Lung (tissue), 12 donors: ENCODE results near the gene CLEC11A. TPM values are rescaled to one million over a fixed set of nuclear protein-coding genes. Genes with fewer than 3 reads are reported as not detected.

Experiments used
- ATAC-seq: fragments of 200-7000 bp; cut with Tn5 transposase; one replicate; pipeline ENCODE4 v1.9.1; 2020; ENCODE audit warnings: moderate number of reproducible peaks; ENCODE audit not compliant: insufficient read depth, low FRiP score
- DNase-seq, 3 donors: peaks; one replicate each; pipeline ENCODE4 v3.0.0-alpha.2; 2013 to 2017
- H3K27ac ChIP-seq, 2 donors: one replicate each; pipeline ENCODE4 v1.5.1; 2013; ENCODE audit warnings: mild to moderate bottlenecking in 2 of 2, moderate library complexity in 2 of 2, control low read depth in 1 of 2, inconsistent platforms in 1 of 2, low read depth in 1 of 2, low read length in 1 of 2
- H3K27me3 ChIP-seq, 3 donors: one replicate each; pipeline ENCODE4 v1.5.1; 2013; ENCODE audit warnings: low read length in 2 of 3; ENCODE audit not compliant: control insufficient read depth in 3 of 3, insufficient read depth in 3 of 3
- H3K36me3 ChIP-seq, 4 donors: one replicate each; pipeline ENCODE4 v1.5.1; 2013; ENCODE audit warnings: low read length in 4 of 4, mild to moderate bottlenecking in 1 of 4, moderate library complexity in 1 of 4; ENCODE audit not compliant: control insufficient read depth in 4 of 4, insufficient read depth in 4 of 4
- H3K4me1 ChIP-seq, 5 donors: one replicate each; pipeline ENCODE4 v1.5.1; 2013; ENCODE audit warnings: low read length in 5 of 5, mild to moderate bottlenecking in 2 of 5, moderate library complexity in 1 of 5; ENCODE audit not compliant: control insufficient read depth in 5 of 5, insufficient read depth in 5 of 5
- H3K4me3 ChIP-seq: one replicate; pipeline ENCODE4 v1.5.1; 2013; ENCODE audit warnings: mild to moderate bottlenecking, control low read depth, moderate library complexity
- H3K9ac ChIP-seq, 2 donors: one replicate each; pipeline ENCODE4 v1.5.1; 2013; ENCODE audit warnings: low read length in 2 of 2, control low read depth in 1 of 2; ENCODE audit not compliant: insufficient read depth in 1 of 2
- H3K9me3 ChIP-seq, 4 donors: one replicate each; pipeline ENCODE4 v1.5.1; 2013; ENCODE audit warnings: low read length in 3 of 4, mild to moderate bottlenecking in 1 of 4, moderate library complexity in 1 of 4; ENCODE audit not compliant: control insufficient read depth in 4 of 4, insufficient read depth in 3 of 4
- whole genome bisulfite sequencing, 2 donors: extraction: QIAGEN DNeasy Blood & Tissue Kit; methylation state at CpG; one replicate each; pipeline ENCODE4 v1.1.7; 2013; 5-methylcytosine and 5-hydroxymethylcytosine counted together
- polyA plus RNA-seq, 2 donors: library from polyadenylated mRNA; stranded (reverse); fragments of 200-250 nt; gene quantifications; one replicate each; pipeline ENCODE4 v1.2.1, GENCODE V29; 2013
- total RNA-seq, 2 donors: library from RNA; depleted of rRNA in 1 of 2; stranded (reverse); fragments of >200 nt in 1 of 2; gene quantifications; one replicate each; pipeline ENCODE4 v1.2.1, GENCODE V29; 2014 to 2021
- TF ChIP-seq, protein P1 (sequence below): IDR thresholded peaks from 2 replicates; pipeline ENCODE4 v1.5.1; 2012; ENCODE audit warnings: mild to moderate bottlenecking; ENCODE audit errors: control extremely low read depth, extremely low read depth
- donor health status: control.
- donor health status: control.
- donor health status: Bipolar disorder and iron deficiency.
- donor health status: healthy.
- donor health status: DM: yes; HTN: yes; CAD: no.

CLEC11A gene
- total and polyA plus RNA-seq, 4 donors, result 7.7 to 24.6 (median 11.1) TPM

DNA sequence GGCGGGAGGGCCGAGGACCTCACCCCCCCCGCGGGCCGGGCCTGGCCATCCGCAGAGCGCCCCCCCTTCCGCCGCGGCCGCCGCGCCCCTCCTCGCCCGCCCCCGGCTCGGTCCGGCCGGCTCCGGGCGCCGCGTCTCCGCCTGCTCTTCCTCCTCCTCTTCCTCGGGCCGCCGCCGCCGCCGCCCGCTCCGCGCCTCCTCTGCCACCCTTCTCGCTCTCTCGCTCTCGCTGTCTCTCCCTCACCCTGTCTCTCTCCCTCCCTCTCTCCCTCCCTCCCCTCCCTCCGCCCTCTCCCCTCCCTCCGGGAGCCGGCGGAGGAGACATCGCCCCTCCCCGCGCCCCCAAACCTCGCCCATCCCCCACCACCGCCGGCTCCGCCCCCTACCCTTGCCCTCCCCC, 3.6 kb upstream of the CLEC11A start, which contains the start of gene SHANK1:
TSS of gene SHANK1 (minus strand) at position 237 of the 400 bp plus-strand sequence. CDS start 2,883 bp downstream, outside the sequence.
- TF ChIP-seq, protein P1, sequence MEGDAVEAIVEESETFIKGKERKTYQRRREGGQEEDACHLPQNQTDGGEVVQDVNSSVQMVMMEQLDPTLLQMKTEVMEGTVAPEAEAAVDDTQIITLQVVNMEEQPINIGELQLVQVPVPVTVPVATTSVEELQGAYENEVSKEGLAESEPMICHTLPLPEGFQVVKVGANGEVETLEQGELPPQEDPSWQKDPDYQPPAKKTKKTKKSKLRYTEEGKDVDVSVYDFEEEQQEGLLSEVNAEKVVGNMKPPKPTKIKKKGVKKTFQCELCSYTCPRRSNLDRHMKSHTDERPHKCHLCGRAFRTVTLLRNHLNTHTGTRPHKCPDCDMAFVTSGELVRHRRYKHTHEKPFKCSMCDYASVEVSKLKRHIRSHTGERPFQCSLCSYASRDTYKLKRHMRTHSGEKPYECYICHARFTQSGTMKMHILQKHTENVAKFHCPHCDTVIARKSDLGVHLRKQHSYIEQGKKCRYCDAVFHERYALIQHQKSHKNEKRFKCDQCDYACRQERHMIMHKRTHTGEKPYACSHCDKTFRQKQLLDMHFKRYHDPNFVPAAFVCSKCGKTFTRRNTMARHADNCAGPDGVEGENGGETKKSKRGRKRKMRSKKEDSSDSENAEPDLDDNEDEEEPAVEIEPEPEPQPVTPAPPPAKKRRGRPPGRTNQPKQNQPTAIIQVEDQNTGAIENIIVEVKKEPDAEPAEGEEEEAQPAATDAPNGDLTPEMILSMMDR, result no peak
- peaks cover 0 to 29% (median 0%) of the 10 kb centered on the region in 3 donors for H3K27me3 ChIP-seq
- H3K9me3 ChIP-seq, result peaks cover 0 to 5% (median 0%) of the 10 kb centered on the region in 4 donors
- 6 to 7% methylated on average over 10 to 44 of the region's 47 CpGs for WGBS, 2 donors
- peaks cover 0 to 25% (median under 1%) of the 10 kb centered on the region in 5 donors for H3K4me1 ChIP-seq
- H3K4me3 ChIP-seq, result no peak within 1 kb of the TSS
- DNase-seq (peak; percentile 58 to 79 (median 71)), ATAC-seq (no peak)
- H3K27ac ChIP-seq, result no peak within 1 kb of the TSS
- no peak within 1 kb of the TSS for H3K9ac ChIP-seq
- H3K36me3 ChIP-seq, result no peaks in the 10 kb centered on the region

DNA sequence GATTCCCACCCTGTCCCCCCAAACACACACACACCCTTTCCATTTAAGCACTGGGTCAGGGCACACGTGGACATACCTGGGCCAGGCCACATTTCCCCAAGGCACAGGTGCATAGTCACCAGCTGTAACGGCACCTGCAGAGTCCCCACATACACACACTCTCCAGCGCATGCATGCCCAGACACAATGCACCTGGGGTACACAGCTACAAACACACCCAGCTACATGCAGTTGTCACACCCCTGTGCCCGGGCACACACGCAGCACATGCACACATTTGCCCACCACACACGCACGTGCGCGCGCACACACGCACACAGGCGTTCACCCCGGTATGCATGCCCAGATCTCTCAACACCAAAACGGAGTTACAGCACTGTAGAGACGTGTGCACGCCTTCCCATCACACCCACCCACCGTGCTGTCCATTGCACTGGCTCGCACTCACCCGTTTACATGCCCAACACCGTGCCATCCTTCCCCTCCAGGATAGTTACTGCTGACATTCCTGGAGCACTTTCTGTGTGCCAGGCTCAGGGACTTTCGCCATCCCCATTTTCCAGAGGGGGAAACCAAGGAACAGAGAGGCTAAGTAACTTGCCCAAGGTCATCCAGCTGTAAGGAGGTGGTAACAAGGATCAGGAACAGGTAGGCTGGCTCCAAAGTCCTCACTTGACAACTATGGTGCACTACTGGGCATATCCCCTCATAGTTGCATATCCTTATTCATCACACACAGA, 2.8 kb upstream of the CLEC11A start:
- Histone ChIP-seq H3K27ac (no peak overlapping the region), H3K9ac (no peak overlapping the region), H3K36me3 (no peaks in the 10 kb centered on the region), H3K9me3 (peaks cover 0 to 8% (median 0%) of the 10 kb centered on the region in 4 donors), H3K4me3 (no peak overlapping the region), H3K27me3 (peaks cover 0 to 29% (median 0%) of the 10 kb centered on the region in 3 donors), H3K4me1 (peaks cover 0 to 28% (median 7%) of the 10 kb centered on the region in 5 donors)
- WGBS, 2 donors, result 55 to 57% methylated on average over 21 of the region's 21 CpGs
- no peak for DNase-seq
- no peak for ATAC-seq
- TF ChIP-seq, protein P1, result no peak

DNA sequence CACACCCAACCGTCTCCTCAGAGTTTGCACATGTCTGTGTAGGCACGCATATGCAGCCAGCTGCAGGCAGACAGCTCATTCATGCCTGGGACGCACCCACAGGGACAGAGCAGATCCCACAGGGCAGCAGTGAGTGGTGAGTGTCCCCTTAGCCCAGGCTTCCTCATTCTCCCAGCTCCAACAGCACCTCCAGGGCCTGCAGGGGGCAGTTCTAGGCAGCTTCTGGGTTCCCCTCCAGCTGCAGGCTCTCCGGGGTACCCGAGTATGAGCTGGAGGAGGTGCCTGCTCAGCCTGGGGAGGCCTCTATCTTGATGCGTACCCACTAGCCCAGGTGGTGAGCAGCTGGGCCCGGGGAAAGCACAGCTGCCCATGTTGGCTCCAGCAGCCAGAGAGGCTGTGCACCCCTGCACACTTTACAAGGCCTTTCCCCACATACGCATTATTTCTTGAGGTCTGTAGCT, 2.2 kb upstream of the CLEC11A start:
- no peak overlapping the region for H3K9ac ChIP-seq
- H3K4me3 ChIP-seq, result no peak overlapping the region
- H3K27me3 ChIP-seq, result peaks cover 0 to 29% (median 0%) of the 10 kb centered on the region in 3 donors
- peaks cover 0 to 3% (median 1%) of the 10 kb centered on the region in 4 donors for H3K36me3 ChIP-seq
- DNase-seq (no peak), ATAC-seq (no peak)
- peaks cover 0 to 8% (median 0%) of the 10 kb centered on the region in 4 donors for H3K9me3 ChIP-seq
- 44 to 46% methylated on average over 8 of the region's 8 CpGs for WGBS, 2 donors
- peaks cover 0 to 34% (median 10%) of the 10 kb centered on the region in 5 donors for H3K4me1 ChIP-seq
- TF ChIP-seq, protein P1, result no peak
- H3K27ac ChIP-seq, result no peak overlapping the region
